ENCODE results near the gene GPRC5B.

GPRC5B gene

DNA sequence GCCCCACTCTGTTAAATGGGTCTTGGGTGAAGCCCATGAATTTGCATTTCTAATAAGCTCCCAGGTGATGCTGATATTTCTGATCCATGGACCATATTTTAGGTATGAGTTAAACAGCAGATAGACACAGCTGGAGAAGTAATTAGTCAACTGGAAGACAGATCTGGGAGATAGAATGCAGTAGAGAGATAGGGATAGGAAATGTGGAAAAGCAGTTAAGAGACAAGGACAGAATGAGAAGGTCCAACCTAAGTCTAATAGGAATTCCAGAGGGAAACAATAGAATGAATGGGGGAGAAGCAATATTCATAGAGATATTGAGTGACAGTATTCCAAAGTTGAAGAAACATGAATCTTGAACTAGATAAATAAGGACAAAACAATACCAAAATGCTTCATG lies 71.7 kb downstream of the GPRC5B start:
- DNase-seq (ENCODE audit: low read depth, low spot score) = no peak

DNA sequence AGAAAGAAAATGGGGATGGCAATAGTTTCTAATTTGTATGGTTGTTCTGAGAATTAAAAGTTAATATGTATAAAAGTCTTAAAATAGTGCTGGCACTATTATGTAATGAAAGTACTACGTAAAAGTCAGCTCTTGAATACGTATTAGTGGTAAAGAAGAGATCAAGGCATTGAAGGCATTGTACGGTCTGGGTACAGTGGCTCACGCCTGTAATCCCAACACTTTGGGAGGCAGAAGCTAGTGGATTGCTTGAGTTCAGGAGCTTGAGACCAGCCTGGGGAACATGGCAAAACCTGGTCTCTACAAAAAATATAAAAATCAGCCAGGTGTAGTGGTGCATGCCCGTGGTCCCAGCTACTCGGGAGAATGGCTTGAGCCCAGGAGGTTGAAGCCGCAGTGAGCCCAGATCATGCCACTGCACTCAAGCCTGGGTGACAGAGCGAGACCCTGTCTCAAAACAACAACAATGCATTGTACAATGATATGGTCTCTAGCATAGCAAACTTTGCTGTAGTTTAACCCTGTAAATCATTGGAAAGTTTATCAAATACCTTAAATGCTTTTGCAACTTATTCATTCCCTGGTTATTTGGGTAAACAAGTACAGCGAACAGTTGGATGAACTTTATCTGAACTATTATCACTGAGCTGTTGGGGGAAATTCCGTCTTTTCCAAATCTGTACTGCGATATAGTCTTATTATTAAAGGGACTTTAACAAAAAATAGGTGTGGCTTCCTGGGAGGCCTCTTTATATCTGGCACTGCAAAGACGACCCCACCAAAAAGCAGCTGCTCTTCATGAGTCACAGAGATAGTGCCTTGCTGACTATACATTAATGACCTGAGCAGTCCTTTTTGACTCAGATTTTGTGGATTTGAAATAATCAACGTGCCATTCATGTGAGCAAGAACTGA lies 73.6 kb downstream of the GPRC5B start:
- DNase-seq (ENCODE audit: low read depth, low spot score) = no peak

DNA sequence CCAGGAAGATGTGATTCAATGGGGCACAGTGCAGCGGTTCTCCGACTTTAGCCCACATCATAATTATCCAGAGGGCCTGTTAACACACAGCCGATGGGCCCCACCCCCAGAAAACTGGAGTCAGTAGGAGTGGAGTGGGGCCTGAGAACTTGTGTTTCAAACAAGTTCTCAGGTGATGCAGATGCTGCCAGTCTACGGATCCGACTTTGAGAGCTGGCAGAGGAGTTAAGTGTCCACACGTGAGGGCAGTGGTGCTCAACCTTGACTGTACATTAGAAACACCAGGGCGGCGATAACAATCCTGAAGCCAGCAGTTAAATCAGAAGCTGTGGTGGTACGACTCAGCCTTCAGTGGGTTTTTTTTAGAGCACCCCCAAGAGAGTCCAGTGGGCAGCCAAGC lies 75.0 kb downstream of the GPRC5B start:
- no peak for DNase-seq (ENCODE audit: low read depth, low spot score)

DNA sequence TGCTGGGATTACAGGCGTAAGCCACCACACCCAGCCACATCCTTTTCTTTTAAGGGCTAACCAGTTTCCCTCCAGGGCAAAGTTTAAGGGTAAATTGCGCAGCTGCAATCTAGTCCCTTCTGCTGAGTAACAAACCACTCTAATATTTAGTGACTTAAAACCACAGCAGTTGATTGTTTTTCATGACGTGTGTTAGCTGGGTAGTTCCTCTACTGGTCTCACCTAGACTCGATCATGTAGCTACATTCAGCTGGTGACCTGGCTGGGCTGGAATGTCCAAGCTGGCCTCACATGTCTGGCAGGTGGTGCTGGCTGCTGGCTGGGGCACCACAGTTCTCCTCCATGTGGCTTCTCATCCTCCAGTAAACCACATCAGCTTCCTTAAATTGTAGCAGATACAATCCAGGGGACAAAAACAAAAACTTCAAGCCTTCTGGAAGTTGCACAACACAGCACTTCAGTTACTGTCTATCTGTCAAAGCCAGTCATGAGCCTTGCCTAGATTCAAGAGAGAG lies 75.5 kb downstream of the GPRC5B start:
- no peak for DNase-seq (ENCODE audit: low read depth, low spot score)

DNA sequence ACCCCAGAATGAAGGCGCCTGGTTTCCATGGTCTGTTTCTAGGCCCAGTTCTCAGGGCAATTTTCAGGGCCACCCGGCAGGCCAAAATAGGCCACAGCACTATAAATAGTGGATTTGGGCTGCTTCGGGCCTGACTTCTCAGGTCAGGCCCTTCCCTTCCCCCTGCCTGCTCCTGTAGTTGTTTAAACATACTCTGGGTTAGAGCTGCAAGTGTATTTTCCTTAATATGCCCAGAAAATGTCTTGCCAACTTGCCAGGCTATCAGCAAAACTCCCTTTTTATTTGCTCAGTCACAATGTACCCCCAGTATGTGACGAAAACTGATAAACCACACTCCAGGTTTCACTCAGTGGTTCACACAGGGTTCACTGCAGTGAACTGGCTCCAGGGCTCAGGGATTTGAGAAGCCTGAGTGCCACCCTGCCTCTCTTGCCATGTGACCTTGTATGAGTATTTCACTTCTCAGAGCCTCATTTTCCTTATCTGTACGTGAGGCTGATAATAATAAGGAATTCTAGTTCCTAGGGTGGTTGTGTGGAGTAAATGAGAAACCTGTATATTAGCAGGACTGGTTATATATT lies 76.5 kb downstream of the GPRC5B start:
- DNase-seq (ENCODE audit: low read depth, low spot score) = no peak

Measured in activated naive CD8-positive, alpha-beta T cell treated with anti-CD3 and anti-CD28 coated beads, Interleukin-2, amount 50 U/mL, for 16 hours (primary cell).